Stimulated activated effector memory CD8-positive, alpha-beta T cell treated with anti-CD3 and anti-CD28 coated beads, Interleukin-12 subunit alpha, Interleukin-12 subunit beta, amount 100 ng/mL, for 72 hours (primary cell): Measurements from ENCODE around the gene PRXL2A.

Source experiments
- ATAC-seq: fragments of 150-1000 bp; cut with Tn5 transposase; 2 replicates; pipeline ENCODE4 v1.10.0; 2021
- DNase-seq, 2 donors: peaks; one replicate each; pipeline ENCODE4 v3.0.0; 2021 to 2022; ENCODE audit warnings: low spot score in 2 of 2
- H3K27ac Mint-ChIP-seq: one replicate; pipeline ENCODE4 v1.8.0; 2022; ENCODE audit warnings: mild to moderate bottlenecking, mixed read lengths
- H3K36me3 Mint-ChIP-seq: one replicate; pipeline ENCODE4 v1.8.0; 2022; ENCODE audit warnings: mild to moderate bottlenecking, mixed read lengths
- H3K4me1 Mint-ChIP-seq: one replicate; pipeline ENCODE4 v1.8.0; 2022; ENCODE audit warnings: mixed read lengths
- H3K4me3 Mint-ChIP-seq: one replicate; pipeline ENCODE4 v1.8.0; 2022; ENCODE audit warnings: mild to moderate bottlenecking, mixed read lengths
- H3K9me3 Mint-ChIP-seq: one replicate; pipeline ENCODE4 v1.8.0; 2022; ENCODE audit warnings: mixed read lengths

The PRXL2A gene

DNA sequence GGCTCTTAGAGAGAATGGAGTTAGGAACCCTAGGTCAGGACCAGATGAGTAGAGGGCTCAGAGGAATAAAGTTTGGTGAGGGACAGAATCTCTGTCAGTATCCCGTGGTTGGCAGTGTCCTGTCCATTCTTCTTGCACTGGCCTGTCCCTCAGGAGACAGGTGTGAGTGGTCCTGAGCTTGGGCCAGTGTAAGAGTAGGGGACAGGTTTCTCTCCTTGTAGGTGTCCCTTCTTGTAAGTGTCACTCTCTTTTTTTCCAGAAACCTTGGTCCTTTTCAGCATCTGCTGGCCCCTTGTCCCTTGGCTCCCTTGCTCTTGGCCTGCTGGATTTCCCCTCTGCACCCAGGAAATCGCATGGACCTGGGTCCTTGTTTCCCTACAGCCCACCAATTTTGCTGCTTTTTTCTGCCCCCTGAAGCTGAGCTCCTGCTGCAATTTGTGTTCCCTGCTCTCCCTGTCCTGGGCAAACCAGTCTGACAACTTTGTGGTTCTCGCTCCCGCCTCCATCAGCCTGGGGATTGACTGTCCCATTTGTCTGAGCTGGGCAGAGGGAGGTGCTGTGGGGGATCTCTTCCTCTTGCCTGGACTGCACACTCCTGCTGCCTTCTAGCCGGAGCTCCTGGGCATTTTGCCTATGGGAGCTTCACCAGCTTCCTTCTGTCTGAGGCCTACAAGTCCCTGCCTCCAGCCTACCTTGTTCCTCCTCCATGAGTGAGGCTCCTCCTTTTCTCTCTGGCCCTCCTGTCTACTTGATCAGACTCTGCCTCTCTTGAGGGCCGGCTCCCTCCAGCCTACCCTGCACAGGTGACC lies 52.3 kb downstream of the PRXL2A start:
- peaks cover 19% of the 10 kb centered on the region for H3K36me3 Mint-ChIP-seq

DNA sequence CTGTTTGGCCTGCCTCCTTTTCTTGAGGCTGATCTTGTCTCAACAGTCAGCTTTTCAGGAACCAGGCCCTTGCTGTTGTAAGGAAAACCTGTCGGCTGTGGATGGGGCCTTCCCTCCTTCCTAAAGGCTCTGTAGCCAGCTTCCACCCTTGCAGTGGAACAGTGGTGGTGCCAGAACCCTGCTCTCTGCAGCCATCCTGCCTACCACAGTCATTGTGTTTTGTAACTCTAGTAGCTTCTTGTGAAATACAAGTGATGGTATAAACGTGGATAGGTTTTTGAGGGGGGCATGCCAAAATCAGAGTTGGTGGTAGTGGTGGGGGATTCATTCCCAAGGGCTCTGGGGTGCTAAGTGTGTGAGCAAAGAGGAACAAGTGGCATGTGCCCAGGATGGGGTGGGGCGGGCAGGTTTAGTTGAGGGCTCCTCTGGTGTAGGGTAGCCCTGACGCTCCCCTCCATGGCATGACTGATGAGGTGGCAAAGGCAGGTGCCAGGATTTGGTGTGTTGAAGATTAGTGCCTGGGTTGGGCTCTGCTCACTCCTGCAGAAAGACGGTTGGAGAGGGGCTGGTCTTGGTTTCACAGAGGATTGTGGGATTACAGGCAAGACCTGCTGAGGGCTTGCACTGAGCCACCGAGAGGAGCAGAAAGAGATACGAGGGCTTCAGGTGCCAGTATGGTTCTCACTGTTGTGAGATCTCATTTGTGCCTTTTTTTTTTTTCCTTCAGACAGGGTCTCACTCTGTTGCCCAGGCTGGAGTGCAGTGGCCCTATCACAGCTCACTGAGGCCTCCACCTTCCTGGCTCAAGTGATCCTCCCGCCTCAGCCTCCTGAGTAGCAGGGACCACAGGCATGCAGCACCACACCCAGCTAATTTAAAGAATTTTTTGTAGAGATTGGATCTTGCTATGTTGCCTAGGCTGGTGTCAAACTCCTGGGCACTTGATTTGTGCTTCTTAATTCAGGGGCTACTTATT lies 53.1 kb downstream of the PRXL2A start:
- peaks cover 95% of the 10 kb centered on the region for H3K4me1 Mint-ChIP-seq
- ATAC-seq (no peak), DNase-seq (no peak)
- peaks cover 10% of the 10 kb centered on the region for H3K36me3 Mint-ChIP-seq
- no peak overlapping the region for H3K4me3 Mint-ChIP-seq
- peak overlapping the region; percentile 97 for H3K27ac Mint-ChIP-seq
- no peaks in the 10 kb centered on the region for H3K9me3 Mint-ChIP-seq

More for the DNA sequence above, 52.3 kb downstream of the PRXL2A start:
- H3K9me3 Mint-ChIP-seq = no peaks in the 10 kb centered on the region
- no peak overlapping the region for H3K4me3 Mint-ChIP-seq
- ATAC-seq (no peak), DNase-seq (no peak)
- peak overlapping the region; percentile 97 for H3K27ac Mint-ChIP-seq
- H3K4me1 Mint-ChIP-seq = peaks cover 95% of the 10 kb centered on the region

DNA sequence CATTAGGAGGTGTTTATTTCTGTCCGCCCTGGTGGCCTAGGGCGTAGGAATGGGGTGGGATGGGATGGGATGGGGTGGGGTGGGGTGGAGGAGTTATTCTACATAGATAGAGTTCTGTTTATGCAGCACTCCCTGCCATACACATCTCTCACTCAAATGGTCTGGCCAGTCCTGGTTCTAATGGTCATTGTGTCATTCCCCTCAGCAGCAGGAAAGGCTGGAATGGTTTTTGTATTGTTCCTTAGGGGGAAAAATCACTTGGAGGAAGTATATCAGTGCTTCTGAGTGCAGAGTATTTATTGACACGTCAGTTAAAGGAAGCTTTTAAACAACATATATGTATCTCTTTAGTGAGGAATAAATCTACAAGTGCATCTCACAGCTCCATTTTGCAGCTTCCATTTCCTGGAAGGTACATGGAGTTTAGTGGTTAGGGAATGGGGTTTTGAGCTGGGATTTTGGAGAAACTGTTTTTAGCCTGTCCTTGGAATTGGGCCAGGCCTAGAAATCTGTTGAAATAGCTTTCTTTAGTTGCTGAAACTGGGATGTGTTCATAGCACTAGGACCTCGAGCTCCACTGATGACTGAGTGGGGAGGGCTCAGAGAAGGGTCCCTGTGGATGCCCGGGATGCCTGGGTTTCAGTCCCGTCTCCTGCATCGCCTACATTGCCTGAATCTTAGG lies 54.1 kb downstream of the PRXL2A start:
- Mint-ChIP-seq H3K4me1 (peaks cover 100% of the 10 kb centered on the region), H3K4me3 (peak overlapping the region; percentile 65), H3K9me3 (no peaks in the 10 kb centered on the region), H3K27ac (peak overlapping the region; percentile 97), H3K36me3 (peaks cover 6% of the 10 kb centered on the region)
- DNase-seq = no peak
- no peak for ATAC-seq

DNA sequence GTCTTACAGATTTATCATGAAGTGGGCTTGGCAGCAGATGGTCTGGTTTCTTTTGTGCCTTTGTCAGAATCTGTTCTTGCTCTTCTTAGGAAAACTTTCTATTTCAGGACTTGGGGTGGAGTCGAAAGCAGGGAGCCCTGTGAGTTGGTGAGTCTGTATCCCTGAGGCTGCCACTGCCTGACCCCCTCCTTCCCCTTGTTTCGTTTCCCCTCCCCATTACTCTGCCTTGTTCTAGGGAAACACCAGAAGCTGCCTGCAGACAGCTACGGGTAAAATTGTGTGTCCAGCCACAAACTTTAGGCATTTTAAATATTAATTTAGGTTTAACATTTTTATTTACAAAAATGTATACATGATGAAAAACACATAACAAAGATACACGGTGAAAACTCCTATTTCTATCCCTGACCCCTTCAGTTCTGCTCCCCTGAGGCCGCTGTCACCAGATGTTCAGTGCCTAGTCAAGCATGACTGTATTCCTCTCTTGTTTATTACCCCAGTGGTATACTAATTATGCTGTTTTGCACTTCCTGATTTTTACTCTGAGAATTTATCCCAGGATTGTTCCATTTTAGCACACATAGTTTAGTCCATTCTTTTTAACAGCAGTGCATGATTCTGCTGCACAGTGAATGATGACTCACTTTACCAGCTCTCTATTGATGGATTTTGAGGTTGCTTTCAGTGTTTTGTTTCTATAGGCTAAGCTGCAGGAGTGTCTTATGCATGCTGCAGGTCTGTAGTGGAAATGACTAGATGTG lies 54.8 kb downstream of the PRXL2A start:
- Mint-ChIP-seq H3K4me3 (peak overlapping the region; percentile 65), H3K4me1 (peaks cover 99% of the 10 kb centered on the region), H3K27ac (peak overlapping the region; percentile 80), H3K36me3 (peaks cover 9% of the 10 kb centered on the region), H3K9me3 (no peaks in the 10 kb centered on the region)
- DNase-seq (no peak), ATAC-seq (peak; percentile 67)

DNA sequence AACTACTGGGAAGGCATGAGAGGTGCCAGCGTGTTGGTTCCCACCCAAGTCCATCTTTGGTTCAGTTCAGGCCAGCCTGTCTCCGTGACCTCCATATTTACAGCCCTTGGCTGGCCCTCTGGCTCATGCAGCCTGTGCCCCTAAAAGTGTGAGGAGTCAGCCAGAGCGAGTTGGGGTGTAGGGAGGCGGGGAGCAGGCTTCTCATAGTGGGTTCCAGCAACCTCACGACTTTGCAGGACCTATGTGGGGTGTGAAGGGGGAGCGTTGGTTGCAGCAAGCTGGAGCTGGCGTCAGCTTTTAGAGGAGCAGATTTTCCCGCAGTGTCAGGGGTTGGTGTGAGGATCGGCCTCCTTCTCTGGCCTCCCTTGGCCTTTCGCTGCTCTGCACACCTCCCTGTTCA lies 55.5 kb downstream of the PRXL2A start:
- H3K4me1 Mint-ChIP-seq = peaks cover 99% of the 10 kb centered on the region
- ATAC-seq = no peak

DNA sequence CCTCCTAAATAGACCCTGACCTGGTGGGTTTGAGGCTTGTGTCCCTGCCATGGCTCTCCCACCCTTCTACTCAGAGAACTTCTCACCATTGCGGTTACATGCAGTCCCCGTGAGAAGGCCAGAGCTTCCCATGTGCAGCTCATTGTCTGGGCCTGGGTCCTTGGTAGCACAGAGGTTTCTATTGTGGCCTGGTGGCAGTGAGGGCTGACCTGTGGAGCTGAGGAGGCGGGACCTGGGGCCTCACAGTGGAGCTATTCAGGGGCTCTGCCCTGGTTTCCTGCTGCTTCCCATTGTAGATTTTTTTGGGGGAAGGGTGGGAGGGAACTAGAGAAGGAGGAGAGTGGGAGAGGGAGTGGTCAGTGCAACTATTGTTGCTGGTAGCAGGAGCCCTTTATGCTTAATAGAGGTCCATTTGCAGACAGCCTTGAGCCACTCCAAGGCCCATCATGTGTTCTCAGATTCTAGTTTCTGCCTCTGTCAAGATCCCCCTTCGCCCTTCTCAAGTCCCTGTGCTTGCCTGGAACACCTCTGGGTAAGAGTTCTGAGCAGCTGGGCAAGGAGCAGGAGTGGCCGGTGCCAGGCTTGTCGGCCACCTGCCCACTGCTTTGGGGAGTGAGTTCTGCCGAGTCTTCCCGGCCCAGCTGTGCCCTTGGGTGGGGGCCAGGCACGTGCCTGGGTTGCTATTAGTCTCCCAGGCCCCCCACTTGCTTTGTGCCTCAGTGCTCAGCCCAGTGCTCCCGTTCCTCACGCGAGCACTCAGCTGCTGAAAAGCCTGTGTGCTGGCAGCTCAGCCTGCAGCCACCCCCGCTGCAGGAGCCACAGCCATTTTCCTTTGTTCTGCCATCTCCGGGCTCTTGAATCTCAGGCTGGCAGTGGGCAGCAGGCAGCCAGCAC lies 56.5 kb downstream of the PRXL2A start:
- ATAC-seq (peak; percentile 15), DNase-seq (no peak)
- H3K27ac Mint-ChIP-seq = peak overlapping the region; percentile 80
- H3K4me1 Mint-ChIP-seq = peaks cover 99% of the 10 kb centered on the region
- peak overlapping the region; percentile 65 for H3K4me3 Mint-ChIP-seq
- no peaks in the 10 kb centered on the region for H3K9me3 Mint-ChIP-seq
- peaks cover 25% of the 10 kb centered on the region for H3K36me3 Mint-ChIP-seq

More for the DNA sequence above, 55.5 kb downstream of the PRXL2A start:
- peak overlapping the region; percentile 65 for H3K4me3 Mint-ChIP-seq
- H3K36me3 Mint-ChIP-seq = peaks cover 16% of the 10 kb centered on the region
- DNase-seq = no peak
- peak overlapping the region; percentile 80 for H3K27ac Mint-ChIP-seq
- H3K9me3 Mint-ChIP-seq = no peaks in the 10 kb centered on the region

DNA sequence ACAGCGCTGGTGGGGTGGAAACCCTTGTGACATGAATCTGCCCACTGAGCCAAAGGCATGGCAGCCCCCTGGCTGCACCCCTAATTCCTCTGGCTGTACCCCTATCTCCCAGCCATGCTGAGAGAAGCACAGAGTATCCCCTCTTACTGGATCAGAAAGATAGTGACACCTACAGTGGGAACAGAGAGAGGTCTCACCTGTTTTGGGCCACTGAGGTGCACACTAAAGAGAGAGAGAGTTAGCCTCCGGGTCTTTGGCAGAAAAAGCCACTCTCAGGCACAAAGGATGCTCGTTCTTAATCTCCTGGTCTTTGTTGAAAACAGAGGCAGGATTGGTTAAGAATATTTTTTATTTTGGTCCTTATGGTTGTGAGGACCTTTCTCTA lies 57.1 kb downstream of the PRXL2A start:
- Mint-ChIP-seq H3K4me1 (peaks cover 94% of the 10 kb centered on the region), H3K9me3 (no peaks in the 10 kb centered on the region), H3K27ac (peak overlapping the region; percentile 80), H3K36me3 (peaks cover 30% of the 10 kb centered on the region), H3K4me3 (peak overlapping the region; percentile 65)
- no peak for ATAC-seq
- no peak for DNase-seq

DNA sequence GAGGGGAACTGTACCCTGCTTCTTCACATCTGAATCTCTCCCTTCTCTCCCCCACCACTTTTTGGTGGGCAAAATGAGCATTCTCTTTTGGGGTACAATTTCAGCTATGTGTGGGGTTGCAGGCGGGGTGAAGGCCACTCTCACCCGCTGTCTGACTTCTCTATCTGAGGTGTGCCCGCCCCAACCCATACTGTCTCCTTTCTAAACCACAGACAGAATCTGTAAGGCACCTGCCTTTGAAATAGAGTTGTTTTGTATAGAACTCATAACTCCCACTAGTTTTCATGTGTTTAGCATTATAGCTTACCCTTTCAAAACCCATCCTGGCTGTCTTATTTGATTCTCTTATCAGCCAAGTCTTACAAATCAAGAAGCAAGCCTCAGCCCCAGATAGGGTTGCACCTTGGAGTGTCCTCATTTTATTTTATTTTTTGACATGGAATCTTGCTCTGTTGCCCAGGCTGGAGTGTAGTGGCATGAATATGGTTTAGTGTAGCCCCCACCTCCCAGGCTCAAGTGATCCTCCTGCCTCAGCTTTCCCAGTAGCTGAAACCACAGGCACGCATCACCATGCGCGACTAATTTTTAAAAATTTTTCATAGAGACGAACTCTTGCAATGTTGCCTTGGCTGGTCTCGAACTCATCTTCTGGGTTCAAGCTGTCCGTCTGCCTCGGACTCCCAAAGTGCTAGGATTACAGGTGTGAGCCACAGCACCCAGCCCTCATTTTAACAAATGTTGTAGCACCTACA lies 57.7 kb downstream of the PRXL2A start:
- DNase-seq (no peak), ATAC-seq (peak; percentile 62)
- peak overlapping the region; percentile 65 for H3K4me3 Mint-ChIP-seq
- H3K27ac Mint-ChIP-seq = peak overlapping the region; percentile 80
- peaks cover 35% of the 10 kb centered on the region for H3K36me3 Mint-ChIP-seq
- H3K4me1 Mint-ChIP-seq = peaks cover 94% of the 10 kb centered on the region
- no peaks in the 10 kb centered on the region for H3K9me3 Mint-ChIP-seq

DNA sequence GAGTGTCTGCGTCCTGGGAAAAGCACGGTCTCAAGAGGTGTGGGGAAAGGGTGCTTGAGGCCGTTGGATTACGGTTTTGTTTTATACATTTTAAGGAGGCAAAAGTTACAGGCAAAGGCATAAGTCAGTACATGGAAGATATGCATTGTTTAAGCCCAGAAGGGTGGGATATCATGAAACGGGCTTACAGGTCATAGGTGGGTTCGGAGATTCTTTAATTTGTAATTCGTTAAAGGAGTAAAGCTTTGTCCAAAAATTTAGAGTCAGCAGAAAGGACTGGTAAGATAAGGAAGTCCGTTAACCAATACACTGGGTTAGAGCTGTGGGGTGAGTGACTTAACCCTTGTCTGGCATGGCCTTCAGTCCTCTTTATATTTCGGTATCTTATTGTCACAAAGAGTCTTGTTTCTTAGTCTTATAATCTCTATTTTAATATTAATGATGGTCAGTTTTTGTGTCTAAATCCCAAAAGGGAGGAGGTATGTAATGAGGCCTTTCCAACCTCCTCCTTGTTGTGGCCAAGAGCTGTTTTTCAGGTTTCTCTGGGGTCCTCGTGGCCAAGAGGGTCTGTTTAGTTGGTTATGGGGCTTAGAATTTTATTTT lies 58.5 kb downstream of the PRXL2A start:
- no peaks in the 10 kb centered on the region for H3K9me3 Mint-ChIP-seq
- H3K4me3 Mint-ChIP-seq = peak overlapping the region; percentile 65
- H3K36me3 Mint-ChIP-seq = peaks cover 43% of the 10 kb centered on the region
- H3K27ac Mint-ChIP-seq = peak overlapping the region; percentile 80
- DNase-seq (no peak), ATAC-seq (no peak)
- H3K4me1 Mint-ChIP-seq = peaks cover 94% of the 10 kb centered on the region

DNA sequence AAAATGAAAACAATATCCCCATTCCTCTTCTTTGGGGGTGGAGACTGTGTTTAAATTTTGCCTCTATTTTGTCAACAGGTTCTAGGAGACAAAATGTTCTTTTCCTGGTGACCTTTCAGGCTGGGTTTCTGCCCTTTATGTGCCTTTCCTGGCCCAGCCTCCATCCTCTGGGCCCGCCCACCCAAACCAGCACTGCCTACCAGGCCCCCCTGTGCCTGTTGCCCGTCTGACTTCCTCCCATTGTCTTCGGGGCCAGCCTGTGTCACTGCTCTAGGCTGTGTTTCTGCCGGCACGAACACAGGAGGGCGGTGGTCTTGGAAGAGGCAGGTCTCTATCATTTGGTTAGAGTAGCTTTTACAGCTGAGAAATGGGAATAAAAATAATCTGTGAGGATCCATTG lies 59.7 kb downstream of the PRXL2A start:
- Mint-ChIP-seq H3K4me3 (peak overlapping the region; percentile 65), H3K27ac (peak overlapping the region; percentile 80), H3K36me3 (peaks cover 46% of the 10 kb centered on the region), H3K4me1 (peaks cover 94% of the 10 kb centered on the region), H3K9me3 (no peaks in the 10 kb centered on the region)
- ATAC-seq = peak; percentile 58
- DNase-seq = no peak

DNA sequence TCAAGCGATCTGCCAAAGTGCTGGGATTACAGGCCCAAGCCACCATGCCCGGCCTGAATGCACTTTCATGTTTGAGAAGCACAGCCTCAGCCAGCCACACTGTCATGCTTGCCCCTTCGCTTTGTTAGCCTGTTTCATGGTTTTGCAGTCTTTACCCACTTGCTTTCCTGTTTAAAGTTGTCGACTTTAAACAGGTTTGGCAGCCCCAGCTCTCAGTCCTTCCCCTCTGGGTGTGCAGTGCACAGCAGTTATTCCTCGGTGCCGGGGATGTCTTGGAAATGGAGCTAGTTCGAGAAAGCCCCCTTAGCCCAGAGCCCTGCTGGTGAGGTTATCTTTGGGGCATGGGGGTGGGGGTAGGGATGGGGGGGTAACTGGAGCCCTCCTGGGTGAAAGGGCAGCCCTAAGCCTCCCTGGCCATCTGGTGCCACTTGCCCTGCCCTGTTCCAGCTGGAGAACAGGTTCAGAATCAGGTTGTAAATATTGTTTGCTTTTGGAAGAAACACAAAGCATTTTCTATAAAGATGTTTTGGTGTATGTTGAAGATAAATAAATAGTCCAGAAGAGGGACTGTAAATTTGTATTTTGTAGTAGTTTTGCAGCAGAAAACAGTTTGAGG lies 60.6 kb downstream of the PRXL2A start:
- Mint-ChIP-seq H3K4me1 (peaks cover 94% of the 10 kb centered on the region), H3K9me3 (no peaks in the 10 kb centered on the region), H3K27ac (peak overlapping the region; percentile 80), H3K4me3 (peak overlapping the region; percentile 65), H3K36me3 (peaks cover 50% of the 10 kb centered on the region)
- ATAC-seq = no peak
- no peak for DNase-seq

DNA sequence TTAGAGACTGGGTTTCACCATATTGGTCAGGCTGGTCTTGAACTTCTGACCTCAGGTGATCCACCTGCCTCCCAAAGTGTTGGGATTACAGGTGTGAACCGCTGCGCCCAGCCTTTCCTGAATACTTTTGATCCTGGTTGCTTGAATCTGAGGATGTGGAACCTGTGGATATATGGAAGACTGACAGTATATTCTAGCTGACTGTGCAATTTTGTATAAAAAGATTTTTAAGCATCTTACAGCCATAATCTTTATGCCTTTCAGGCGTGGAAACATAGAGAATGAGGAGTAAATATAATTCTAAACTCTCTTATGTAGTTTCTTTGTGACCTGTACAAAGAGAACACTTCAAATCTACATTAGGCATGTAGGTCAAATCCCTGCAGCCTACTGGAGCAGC lies 61.9 kb downstream of the PRXL2A start:
- no peak for ATAC-seq
- peaks cover 57% of the 10 kb centered on the region for H3K36me3 Mint-ChIP-seq

More for the DNA sequence above, 61.9 kb downstream of the PRXL2A start:
- H3K4me1 Mint-ChIP-seq = peaks cover 93% of the 10 kb centered on the region
- peak overlapping the region; percentile 64 for H3K4me3 Mint-ChIP-seq
- DNase-seq = no peak
- peak overlapping the region; percentile 96 for H3K27ac Mint-ChIP-seq
- H3K9me3 Mint-ChIP-seq = no peaks in the 10 kb centered on the region
